ENCODE data around the gene NUDT3. TPM values are rescaled to one million over a fixed set of nuclear protein-coding genes. Genes with fewer than 3 reads are reported as not detected.

The NUDT3 gene
- total RNA-seq, 2 donors from 2014 or later, result 22.8 to 24.7 TPM

- Mint-ChIP-seq H3K27ac (no peak overlapping the region), H3K27me3 (ENCODE audit: insufficient read depth) (no peaks in the 10 kb centered on the region), H3K4me3 (no peak overlapping the region), H3K9me3 (no peaks in the 10 kb centered on the region), H3K36me3 (ENCODE audit: low read depth) (peaks cover 21% of the 10 kb centered on the region), H3K4me1 (peaks cover 3% of the 10 kb centered on the region)
- Histone ChIP-seq H3K9ac (ENCODE audit: extremely low read depth, low read length, poor library complexity, severe bottlenecking) (no peak overlapping the region), H3K27me3 (ENCODE audit: control insufficient read depth, insufficient read depth, low read length, poor library complexity, severe bottlenecking) (no peaks in the 10 kb centered on the region), H3K9me3 (ENCODE audit: control insufficient read depth, low read length) (no peaks in the 10 kb centered on the region), H3K4me1 (ENCODE audit: control insufficient read depth, insufficient read depth, low read length) (no peaks in the 10 kb centered on the region), H3K27ac (ENCODE audit: low read depth, low read length) (no peak overlapping the region), H3K36me3 (ENCODE audit: control insufficient read depth, insufficient read depth, low read length) (peaks cover 21% of the 10 kb centered on the region), H3K4me3 (ENCODE audit: low read length) (no peak overlapping the region)
- 96 to 100% methylated on average over 4 to 5 of the region's 5 CpGs for WGBS, 2 experiments (ENCODE audit: insufficient coverage in 1 of 2, insufficient read length in 1 of 2)
- DNase-seq, result no peak
- TF ChIP-seq CTCF (conservative IDR thresholded peaks at IDR 0.05), result no peak
Measured at GRCh38 chr6:34278833-34279232, 113.6 kb downstream of the NUDT3 start.

GRCh38 chr6:34277763-34278112 is 114.7 kb downstream of the NUDT3 start:
- peaks cover 15% of the 10 kb centered on the region for H3K36me3 ChIP-seq (ENCODE audit: control insufficient read depth, insufficient read depth, low read length)
- Mint-ChIP-seq H3K27ac (no peak overlapping the region), H3K4me3 (no peak overlapping the region), H3K27me3 (ENCODE audit: insufficient read depth) (no peaks in the 10 kb centered on the region), H3K4me1 (peaks cover 5% of the 10 kb centered on the region), H3K9me3 (no peaks in the 10 kb centered on the region), H3K36me3 (ENCODE audit: low read depth) (peaks cover 21% of the 10 kb centered on the region)
- no peak overlapping the region for H3K9ac ChIP-seq (ENCODE audit: extremely low read depth, low read length, poor library complexity, severe bottlenecking)
- 95 to 97% methylated on average over 4 of the region's 4 CpGs for WGBS, 2 experiments (ENCODE audit: insufficient coverage in 1 of 2, insufficient read length in 1 of 2)
- H3K9me3 ChIP-seq (ENCODE audit: control insufficient read depth, low read length), result no peaks in the 10 kb centered on the region
- DNase-seq, result no peak
- H3K27ac ChIP-seq (ENCODE audit: low read depth, low read length), result no peak overlapping the region
- H3K4me3 ChIP-seq (ENCODE audit: low read length), result no peak overlapping the region
- no peaks in the 10 kb centered on the region for H3K27me3 ChIP-seq (ENCODE audit: control insufficient read depth, insufficient read depth, low read length, poor library complexity, severe bottlenecking)
- no peaks in the 10 kb centered on the region for H3K4me1 ChIP-seq (ENCODE audit: control insufficient read depth, insufficient read depth, low read length)
- TF ChIP-seq CTCF (conservative IDR thresholded peaks at IDR 0.05), result no peak

- WGBS, 2 experiments (ENCODE audit: insufficient coverage in 1 of 2, insufficient read length in 1 of 2), result 88 to 95% methylated on average over 6 to 10 of the region's 10 CpGs
- Mint-ChIP-seq H3K27me3 (ENCODE audit: insufficient read depth) (peaks cover 2% of the 10 kb centered on the region), H3K9me3 (no peaks in the 10 kb centered on the region), H3K4me1 (peaks cover 5% of the 10 kb centered on the region), H3K36me3 (ENCODE audit: low read depth) (peaks cover 21% of the 10 kb centered on the region), H3K27ac (no peak overlapping the region), H3K4me3 (no peak overlapping the region)
- Histone ChIP-seq H3K36me3 (ENCODE audit: control insufficient read depth, insufficient read depth, low read length) (peaks cover 15% of the 10 kb centered on the region), H3K4me3 (ENCODE audit: low read length) (no peak overlapping the region), H3K9ac (ENCODE audit: extremely low read depth, low read length, poor library complexity, severe bottlenecking) (no peak overlapping the region), H3K27me3 (ENCODE audit: control insufficient read depth, insufficient read depth, low read length, poor library complexity, severe bottlenecking) (no peaks in the 10 kb centered on the region), H3K9me3 (ENCODE audit: control insufficient read depth, low read length) (no peaks in the 10 kb centered on the region), H3K4me1 (ENCODE audit: control insufficient read depth, insufficient read depth, low read length) (no peaks in the 10 kb centered on the region), H3K27ac (ENCODE audit: low read depth, low read length) (no peak overlapping the region)
- TF ChIP-seq CTCF (conservative IDR thresholded peaks at IDR 0.05), result no peak
- no peak for DNase-seq
Measured at GRCh38 chr6:34276881-34277762, 115.3 kb downstream of the NUDT3 start.
